Panc1 (cell line): ENCODE measurements around the gene ENTPD6. TPM values are rescaled to one million over a fixed set of nuclear protein-coding genes. Genes with fewer than 3 reads are reported as not detected.

ENCODE experiments used
- ATAC-seq: fragments of 200-7000 bp; cut with Tn5 transposase; 2 replicates; pipeline ENCODE4 v1.9.1; 2020; ENCODE audit warnings: mild to moderate bottlenecking, moderate library complexity
- BruUV-seq: library from RNA; stranded (reverse); fragments of 400-500 nt; replicated peaks from 2 replicates; lab custom pipeline; 2021; lab: Mats Ljungman, UMichigan
- CTCF ChIA-PET: fragments of 300-600 bp; sonication (Branson Sonifier 250); formaldehyde crosslinking; loops from one replicate; lab custom pipeline; 2022; ENCODE audit warnings: antibody characterized with exemption; lab: Charles Lee
- POLR2A ChIA-PET: fragments of 300-600 bp; sonication (Branson Sonifier 250); formaldehyde crosslinking; loops from one replicate; lab custom pipeline; 2022; ENCODE audit warnings: antibody characterized with exemption; lab: Charles Lee
- DNase-seq: peaks from one replicate; pipeline ENCODE4 v3.0.0-alpha.2; 2010; ENCODE audit warnings: low read depth, low spot score
- H3K27ac ChIP-seq: 2 replicates; pipeline ENCODE4 v1.5.1; 2011; ENCODE audit warnings: mild to moderate bottlenecking, low read length, inconsistent platforms
- H3K27me3 ChIP-seq: fragments of 200-500 bp; sonication (Bioruptor generic); 2 replicates; pipeline ENCODE4 v1.6.0; 2014; ENCODE audit warnings: low read length, inconsistent platforms; ENCODE audit not compliant: control insufficient read depth, insufficient read depth
- H3K36me3 ChIP-seq: fragments of 200-500 bp; sonication (Bioruptor generic); 2 replicates; pipeline ENCODE4 v1.5.1; 2014; ENCODE audit warnings: inconsistent platforms, mild to moderate bottlenecking, low read length, moderate library complexity; ENCODE audit not compliant: control insufficient read depth, insufficient read depth
- H3K4me1 ChIP-seq: 2 replicates; pipeline ENCODE4 v1.5.1; 2011; ENCODE audit warnings: inconsistent platforms, mild to moderate bottlenecking, low read length, moderate library complexity; ENCODE audit not compliant: control insufficient read depth, insufficient read depth
- H3K4me3 ChIP-seq, 2 experiments: 2 replicates each; pipeline ENCODE4 v1.5.1; 2011 to 2012; ENCODE audit warnings: low read depth in 2 of 2, low read length in 2 of 2, mild to moderate bottlenecking in 2 of 2, inconsistent platforms in 1 of 2, moderate library complexity in 1 of 2
- H3K9me3 ChIP-seq: fragments of 200-500 bp; sonication (Bioruptor generic); 2 replicates; pipeline ENCODE4 v1.5.1; 2014; ENCODE audit warnings: low read depth, mild to moderate bottlenecking, inconsistent platforms, low read length, moderate library complexity; ENCODE audit not compliant: control insufficient read depth, insufficient read depth
- POLR2AphosphoS5 ChIP-seq: IDR thresholded peaks from 2 replicates; pipeline ENCODE4 v1.6.1; 2012; ENCODE audit warnings: mild to moderate bottlenecking, low read depth, low read length, moderate library complexity
- SIN3A ChIP-seq: IDR thresholded peaks from 2 replicates; pipeline ENCODE4 v1.6.1; 2012; ENCODE audit warnings: low read depth, mild to moderate bottlenecking, low read length, moderate library complexity, borderline replicate concordance; ENCODE audit not compliant: insufficient read depth
- TCF7L2 ChIP-seq: IDR thresholded peaks from 2 replicates; pipeline ENCODE4 v1.6.1; 2011; ENCODE audit warnings: mild to moderate bottlenecking, low read depth, low read length, inconsistent platforms
- in situ Hi-C: cut with HindIII; loops from 2 replicates; pipeline ENCODE4 v1.10.0; 2016; ENCODE audit warnings: low sequenced_read_pairs, low pct_unique_long_range_greater_than_20kb
- intact Hi-C: fragments of 100-400 bp; cut with micrococcal nuclease; formaldehyde crosslinking; loops from one replicate; pipeline ENCODE4 v1.10.0; 2022; ENCODE audit not compliant: unreplicated experiment
- total RNA-seq: library from RNA; stranded (reverse); gene quantifications from one replicate; pipeline ENCODE4 v1.2.1, GENCODE V29; 2021; ENCODE audit not compliant: unreplicated experiment
- TF ChIP-seq, protein P1 (sequence below): fragments of 450-650 bp; IDR thresholded peaks from 2 replicates; pipeline ENCODE4 v1.5.1; 2017; ENCODE audit warnings: mild to moderate bottlenecking
- TF ChIP-seq, protein P2 (sequence below), 2 experiments: IDR thresholded peaks; 2 replicates each; pipeline ENCODE4 v1.6.1; 2011 to 2012; ENCODE audit warnings: low read depth in 2 of 2, control low read depth in 1 of 2, low read length in 1 of 2, mild to moderate bottlenecking in 1 of 2, moderate library complexity in 1 of 2; ENCODE audit not compliant: insufficient read depth in 1 of 2

Gene ENTPD6
- total RNA-seq, 1 experiment from 2014 or later, result 108 TPM

DNA sequence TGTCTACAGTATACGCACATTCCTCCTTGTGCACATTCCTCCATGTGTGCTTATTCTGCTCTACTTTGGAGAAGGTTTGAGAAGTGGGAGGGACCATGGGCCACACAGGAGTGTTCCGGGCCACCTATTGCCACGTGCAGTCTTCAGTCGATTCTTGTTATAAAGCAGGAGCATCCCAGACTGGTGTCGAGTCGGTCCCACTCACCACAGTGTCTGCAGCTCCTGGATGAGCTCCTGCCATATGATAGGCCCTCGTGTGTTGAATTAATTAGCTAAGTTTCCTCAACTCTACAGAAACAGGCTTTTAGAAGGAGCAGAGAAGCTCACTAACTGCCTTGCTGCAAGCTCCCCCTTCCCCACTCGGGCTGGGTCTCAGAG lies 22.6 kb downstream of the ENTPD6 start:
- no peaks in the 10 kb centered on the region for H3K27me3 ChIP-seq
- intact Hi-C loops, result no loop called here
- H3K36me3 ChIP-seq, result peaks cover 6% of the 10 kb centered on the region; the same call in 1 of the 2 replicates
- H3K4me3 ChIP-seq, result no peak overlapping the region
- in situ Hi-C loops, result no loop called here
- H3K27ac ChIP-seq, result no peak overlapping the region
- H3K9me3 ChIP-seq, result no peaks in the 10 kb centered on the region
- ATAC-seq (no peak), DNase-seq (no peak)
- ChIA-PET CTCF (no interaction called here), POLR2A (interaction anchor here (1.0 kb wide), 1 partner anchor 31 kb away, joined by 3 read pairs; no protein-coding TSS in a partner anchor)
- BruUV-seq, result no TSS peak
- H3K4me1 ChIP-seq, result peaks cover 16% of the 10 kb centered on the region
- no peak for TF ChIP-seq POLR2AphosphoS5
- TF ChIP-seq, protein P1, sequence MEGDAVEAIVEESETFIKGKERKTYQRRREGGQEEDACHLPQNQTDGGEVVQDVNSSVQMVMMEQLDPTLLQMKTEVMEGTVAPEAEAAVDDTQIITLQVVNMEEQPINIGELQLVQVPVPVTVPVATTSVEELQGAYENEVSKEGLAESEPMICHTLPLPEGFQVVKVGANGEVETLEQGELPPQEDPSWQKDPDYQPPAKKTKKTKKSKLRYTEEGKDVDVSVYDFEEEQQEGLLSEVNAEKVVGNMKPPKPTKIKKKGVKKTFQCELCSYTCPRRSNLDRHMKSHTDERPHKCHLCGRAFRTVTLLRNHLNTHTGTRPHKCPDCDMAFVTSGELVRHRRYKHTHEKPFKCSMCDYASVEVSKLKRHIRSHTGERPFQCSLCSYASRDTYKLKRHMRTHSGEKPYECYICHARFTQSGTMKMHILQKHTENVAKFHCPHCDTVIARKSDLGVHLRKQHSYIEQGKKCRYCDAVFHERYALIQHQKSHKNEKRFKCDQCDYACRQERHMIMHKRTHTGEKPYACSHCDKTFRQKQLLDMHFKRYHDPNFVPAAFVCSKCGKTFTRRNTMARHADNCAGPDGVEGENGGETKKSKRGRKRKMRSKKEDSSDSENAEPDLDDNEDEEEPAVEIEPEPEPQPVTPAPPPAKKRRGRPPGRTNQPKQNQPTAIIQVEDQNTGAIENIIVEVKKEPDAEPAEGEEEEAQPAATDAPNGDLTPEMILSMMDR, result no peak
- no peak for TF ChIP-seq TCF7L2
- no peak for TF ChIP-seq SIN3A
- TF ChIP-seq, protein P2, sequence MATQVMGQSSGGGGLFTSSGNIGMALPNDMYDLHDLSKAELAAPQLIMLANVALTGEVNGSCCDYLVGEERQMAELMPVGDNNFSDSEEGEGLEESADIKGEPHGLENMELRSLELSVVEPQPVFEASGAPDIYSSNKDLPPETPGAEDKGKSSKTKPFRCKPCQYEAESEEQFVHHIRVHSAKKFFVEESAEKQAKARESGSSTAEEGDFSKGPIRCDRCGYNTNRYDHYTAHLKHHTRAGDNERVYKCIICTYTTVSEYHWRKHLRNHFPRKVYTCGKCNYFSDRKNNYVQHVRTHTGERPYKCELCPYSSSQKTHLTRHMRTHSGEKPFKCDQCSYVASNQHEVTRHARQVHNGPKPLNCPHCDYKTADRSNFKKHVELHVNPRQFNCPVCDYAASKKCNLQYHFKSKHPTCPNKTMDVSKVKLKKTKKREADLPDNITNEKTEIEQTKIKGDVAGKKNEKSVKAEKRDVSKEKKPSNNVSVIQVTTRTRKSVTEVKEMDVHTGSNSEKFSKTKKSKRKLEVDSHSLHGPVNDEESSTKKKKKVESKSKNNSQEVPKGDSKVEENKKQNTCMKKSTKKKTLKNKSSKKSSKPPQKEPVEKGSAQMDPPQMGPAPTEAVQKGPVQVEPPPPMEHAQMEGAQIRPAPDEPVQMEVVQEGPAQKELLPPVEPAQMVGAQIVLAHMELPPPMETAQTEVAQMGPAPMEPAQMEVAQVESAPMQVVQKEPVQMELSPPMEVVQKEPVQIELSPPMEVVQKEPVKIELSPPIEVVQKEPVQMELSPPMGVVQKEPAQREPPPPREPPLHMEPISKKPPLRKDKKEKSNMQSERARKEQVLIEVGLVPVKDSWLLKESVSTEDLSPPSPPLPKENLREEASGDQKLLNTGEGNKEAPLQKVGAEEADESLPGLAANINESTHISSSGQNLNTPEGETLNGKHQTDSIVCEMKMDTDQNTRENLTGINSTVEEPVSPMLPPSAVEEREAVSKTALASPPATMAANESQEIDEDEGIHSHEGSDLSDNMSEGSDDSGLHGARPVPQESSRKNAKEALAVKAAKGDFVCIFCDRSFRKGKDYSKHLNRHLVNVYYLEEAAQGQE (IDR thresholded peaks at IDR 0.05; ENCODE audit: insufficient read depth in 1 of 2, low read depth in 2 of 2, low read length in 1 of 2), result no peak

DNA sequence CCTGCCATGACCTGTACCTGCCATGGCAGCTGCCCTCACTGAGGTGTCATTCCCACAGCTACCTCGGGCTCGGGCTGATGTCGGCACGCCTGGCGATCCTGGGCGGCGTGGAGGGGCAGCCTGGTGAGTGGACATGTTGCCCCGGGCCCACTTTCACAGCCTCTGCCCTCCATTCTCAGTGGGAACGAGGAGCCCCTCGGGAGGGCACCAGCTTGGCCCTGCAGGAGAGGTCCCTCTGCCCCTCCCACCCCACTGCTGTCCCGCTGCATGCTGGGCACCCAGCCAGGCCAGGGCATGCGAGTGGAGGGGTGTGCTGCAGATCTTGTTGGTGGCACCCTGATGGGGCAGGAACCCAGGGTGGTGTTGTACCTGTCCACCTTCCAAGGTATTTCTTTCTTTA lies 23.0 kb downstream of the ENTPD6 start:
- POLR2A ChIA-PET, result interaction anchor here (1.0 kb wide), 1 partner anchor 31 kb away, joined by 3 read pairs; no protein-coding TSS in a partner anchor
- Histone ChIP-seq H3K4me1 (peaks cover 20% of the 10 kb centered on the region), H3K27ac (no peak overlapping the region), H3K36me3 (peaks cover 6% of the 10 kb centered on the region; the same call in 1 of the 2 replicates), H3K27me3 (no peaks in the 10 kb centered on the region), H3K4me3 (no peak overlapping the region), H3K9me3 (no peaks in the 10 kb centered on the region)
- TF ChIP-seq, protein P2 (IDR thresholded peaks at IDR 0.05; ENCODE audit: insufficient read depth in 1 of 2, low read depth in 2 of 2, low read length in 1 of 2), result no peak
- TF ChIP-seq TCF7L2 (no peak), SIN3A (no peak), POLR2AphosphoS5 (no peak)
- TF ChIP-seq, protein P1, result no peak
- no TSS peak for BruUV-seq
- CTCF ChIA-PET, result no interaction called here
- ATAC-seq (no peak), DNase-seq (no peak)
- in situ Hi-C loops, result no loop called here
- intact Hi-C loops, result no loop called here
